ENCODE data around the gene EFCAB11. TPM values are rescaled to one million over a fixed set of nuclear protein-coding genes. Genes with fewer than 3 reads are reported as not detected.

Gene EFCAB11
- total and polyA plus RNA-seq, 2 of the 4 experiments (the other 2 are of a cell fraction), result 2.2 to 5.3 TPM

GRCh38 chr14:89978656-89979055 lies 24.1 kb upstream of the EFCAB11 start:
- intact Hi-C loops (cut with micrococcal nuclease), result no loop called here

More at GRCh38 chr14:89978656-89979055, 24.1 kb upstream of the EFCAB11 start:
- CTCF ChIA-PET, result interaction anchor here (0.6 to 1.7 kb wide), 3 partner anchors 10 to 255 kb away, joined by 4 to 7 read pairs (median 5); no protein-coding TSS in a partner anchor
- no peak overlapping the region for H3K18ac ChIP-seq (ENCODE audit: low read depth, low read length)
- H3K4me3 ChIP-seq (ENCODE audit: insufficient read depth, low read depth, low read length), result no peak overlapping the region
- H4K8ac ChIP-seq (ENCODE audit: low read depth in 2 of 2, low read length in 2 of 2), result no peak overlapping the region
- in situ Hi-C loops (cut with MboI; ENCODE audit: low sequenced_read_pairs) (no loop called here), dilution Hi-C loops (cut with HindIII; ENCODE audit: low sequenced_read_pairs, unreplicated experiment) (no loop called here)
- H3K56ac ChIP-seq (ENCODE audit: extremely low read depth, insufficient read depth, low read length), result no peak overlapping the region
- no peak overlapping the region for H2BK15ac ChIP-seq (ENCODE audit: low read depth, low read length)
- H3K4me1 ChIP-seq (ENCODE audit: control insufficient read depth, insufficient read depth, low read length), result no peaks in the 10 kb centered on the region
- H3K9me1 ChIP-seq (ENCODE audit: insufficient read depth, low read length), result no peaks in the 10 kb centered on the region; the same call in 1 of the 2 replicates
- H3K14ac ChIP-seq (replicated peaks; ENCODE audit: low read depth, low read length), result no peak overlapping the region
- no CpG with 5 or more reads among the region's 4 CpGs for WGBS, 2 experiments (ENCODE audit: extremely low coverage in 2 of 2, insufficient read length in 1 of 2)
- no peak overlapping the region for H3K4ac ChIP-seq (ENCODE audit: low read depth, low read length)
- no peak for DNase-seq
- peaks cover 2 to 3% of the 10 kb centered on the region in 2 experiments; a peak in 1 of 4 replicates for H3K79me1 ChIP-seq (ENCODE audit: low read depth in 1 of 2, low read length in 2 of 2)
- H2AK9ac ChIP-seq (replicated peaks; ENCODE audit: low read depth, low read length, poor library complexity), result no peak overlapping the region
- H3K23ac ChIP-seq (ENCODE audit: low read depth, low read length), result no peak overlapping the region
- H4K91ac ChIP-seq (ENCODE audit: insufficient read depth, low read depth, low read length), result no peak overlapping the region
- peaks cover 28% of the 10 kb centered on the region for H3K36me3 ChIP-seq (ENCODE audit: control insufficient read depth, insufficient read depth, low read length)
- H4K5ac ChIP-seq (ENCODE audit: low read depth, low read length), result no peak overlapping the region
- H2AK5ac ChIP-seq (ENCODE audit: low read depth, low read length), result no peak overlapping the region
- no peaks in the 10 kb centered on the region for H4K20me1 ChIP-seq (ENCODE audit: insufficient read depth, low read length)
- no peak overlapping the region for H2BK5ac ChIP-seq (ENCODE audit: low read depth, low read length, poor library complexity, severe bottlenecking)
- H2AFZ ChIP-seq (replicated peaks; ENCODE audit: low read length, poor library complexity), result no peak overlapping the region
- no peak overlapping the region for H3K9ac ChIP-seq (ENCODE audit: low read depth, low read length)
- H2BK20ac ChIP-seq (ENCODE audit: low read depth, low read length), result no peak overlapping the region
- no peak overlapping the region for H3K4me2 ChIP-seq (ENCODE audit: low read depth, low read length)
- BruUV-seq (replicated peaks), result no TSS peak
- H3K27me3 ChIP-seq (ENCODE audit: control insufficient read depth, insufficient read depth, low read length), result no peaks in the 10 kb centered on the region
- ATAC-seq (ENCODE audit: low read depth), result no peak
- H3K9me3 ChIP-seq (ENCODE audit: control insufficient read depth, insufficient read depth, low read length), result no peaks in the 10 kb centered on the region
- H3K27ac ChIP-seq (ENCODE audit: insufficient read depth, low read length), result no peak overlapping the region
- no peak overlapping the region for H2BK120ac ChIP-seq (ENCODE audit: low read depth, low read length)
- TF ChIP-seq POLR2A (IDR thresholded peaks at IDR 0.05; ENCODE audit: low read depth, low read length) (no peak), RCOR1 (IDR thresholded peaks at IDR 0.05; ENCODE audit: insufficient replicate concordance, low read length) (no peak), USF2 (IDR thresholded peaks at IDR 0.05; ENCODE audit: low read depth, low read length) (no peak), FOS (IDR thresholded peaks at IDR 0.05; ENCODE audit: low read depth, low read length) (no peak), CTCF (conservative IDR thresholded peaks at IDR 0.05; ENCODE audit: low read depth, low read length) (no peak), MXI1 (IDR thresholded peaks at IDR 0.05; ENCODE audit: borderline replicate concordance, low read depth, low read length) (no peak), MAFK (IDR thresholded peaks at IDR 0.05; ENCODE audit: low read depth, low read length) (no peak), CEBPB (IDR thresholded peaks at IDR 0.05; ENCODE audit: low read depth, low read length) (no peak), NFE2L2 (IDR thresholded peaks at IDR 0.05; ENCODE audit: low read depth, low read length) (no peak), MAZ (IDR thresholded peaks at IDR 0.05; ENCODE audit: borderline replicate concordance, low read depth, low read length) (no peak), SMC3 (IDR thresholded peaks at IDR 0.05; ENCODE audit: low read depth, low read length) (no peak), BHLHE40 (IDR thresholded peaks at IDR 0.05; ENCODE audit: low read depth, low read length) (no peak), RAD21 (IDR thresholded peaks at IDR 0.05; ENCODE audit: low read length) (no peak), CHD1 (IDR thresholded peaks at IDR 0.05; ENCODE audit: low read depth, low read length) (no peak), RFX5 (IDR thresholded peaks at IDR 0.05; ENCODE audit: low read depth, low read length) (no peak)
- TF ChIP-seq, protein P1, sequence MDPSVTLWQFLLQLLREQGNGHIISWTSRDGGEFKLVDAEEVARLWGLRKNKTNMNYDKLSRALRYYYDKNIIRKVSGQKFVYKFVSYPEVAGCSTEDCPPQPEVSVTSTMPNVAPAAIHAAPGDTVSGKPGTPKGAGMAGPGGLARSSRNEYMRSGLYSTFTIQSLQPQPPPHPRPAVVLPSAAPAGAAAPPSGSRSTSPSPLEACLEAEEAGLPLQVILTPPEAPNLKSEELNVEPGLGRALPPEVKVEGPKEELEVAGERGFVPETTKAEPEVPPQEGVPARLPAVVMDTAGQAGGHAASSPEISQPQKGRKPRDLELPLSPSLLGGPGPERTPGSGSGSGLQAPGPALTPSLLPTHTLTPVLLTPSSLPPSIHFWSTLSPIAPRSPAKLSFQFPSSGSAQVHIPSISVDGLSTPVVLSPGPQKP (IDR thresholded peaks at IDR 0.05; ENCODE audit: borderline replicate concordance, low read depth, low read length), result no peak
- POLR2A ChIA-PET (ENCODE audit: unreplicated experiment), result interaction anchor here (0.6 kb wide), 1 partner anchor 1630 kb away, joined by 3 read pairs; no protein-coding TSS in a partner anchor
